Stimulated activated CD4-positive, alpha-beta T cell treated with anti-CD3 and anti-CD28 coated beads, Interleukin-15, amount 100 ng/mL, for 1 hour (primary cell): Measurements from ENCODE around the gene SPAG8.

Experiments used
- DNase-seq, 2 donors: peaks; one replicate each; pipeline ENCODE4 v3.0.0-alpha.2; 2020; ENCODE audit warnings: low read depth in 1 of 2, low spot score in 1 of 2

Gene SPAG8

DNA sequence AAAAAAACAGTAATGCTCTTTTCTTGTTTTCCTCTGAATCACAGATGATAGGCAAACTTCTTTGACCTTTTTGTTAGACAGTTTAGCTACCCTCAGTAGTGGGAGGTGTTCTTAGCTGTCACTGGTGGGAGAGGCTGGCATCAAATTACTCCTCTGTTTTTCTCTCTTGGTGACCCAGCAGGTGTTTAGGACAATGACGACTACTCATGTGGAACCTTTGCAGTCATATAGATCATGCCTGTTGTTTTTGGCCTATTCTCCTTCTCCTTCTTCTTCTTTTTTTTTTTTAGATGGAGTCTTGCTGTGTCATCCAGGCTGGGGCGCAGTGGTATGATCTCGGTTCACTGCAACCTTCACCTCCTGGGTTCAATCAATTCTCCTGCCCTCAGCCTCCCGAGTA, 36.0 kb downstream of the SPAG8 start:
- no peak for DNase-seq

DNA sequence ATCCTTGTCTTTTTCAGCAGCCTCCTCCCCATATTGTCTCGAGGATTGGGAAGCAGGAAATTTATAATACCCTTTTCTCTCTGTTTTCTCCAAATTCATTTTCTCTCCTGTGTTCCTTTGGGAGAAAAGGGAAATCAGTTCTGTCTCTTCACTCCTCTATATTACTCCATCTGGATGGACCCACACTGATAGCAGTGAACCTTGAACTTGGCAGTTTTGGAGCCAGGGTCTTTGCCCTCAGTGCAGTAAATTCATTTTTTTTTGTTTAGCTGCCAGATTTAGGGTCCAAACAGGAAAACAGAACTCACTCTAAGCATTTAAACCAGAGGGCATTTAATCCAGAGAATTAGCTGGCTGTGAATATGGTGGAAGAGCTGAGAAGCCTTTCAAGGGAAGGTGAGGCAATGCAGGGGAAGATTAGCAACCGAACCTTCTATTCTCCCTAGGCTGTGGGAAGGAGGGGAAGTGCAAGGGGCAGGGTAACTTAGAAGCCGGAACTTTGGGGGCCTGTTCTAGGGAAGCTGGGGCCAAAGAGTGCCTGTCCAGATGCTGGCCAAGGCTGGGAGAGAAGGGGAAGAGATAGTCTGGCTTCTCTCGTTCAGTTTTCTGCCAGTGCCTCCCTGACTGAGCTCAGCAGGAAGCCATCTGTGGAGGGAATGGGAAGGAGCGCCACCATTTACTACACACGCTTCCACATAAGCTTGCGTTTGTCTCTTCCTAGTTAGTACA, 37.0 kb downstream of the SPAG8 start:
- no peak for DNase-seq

DNA sequence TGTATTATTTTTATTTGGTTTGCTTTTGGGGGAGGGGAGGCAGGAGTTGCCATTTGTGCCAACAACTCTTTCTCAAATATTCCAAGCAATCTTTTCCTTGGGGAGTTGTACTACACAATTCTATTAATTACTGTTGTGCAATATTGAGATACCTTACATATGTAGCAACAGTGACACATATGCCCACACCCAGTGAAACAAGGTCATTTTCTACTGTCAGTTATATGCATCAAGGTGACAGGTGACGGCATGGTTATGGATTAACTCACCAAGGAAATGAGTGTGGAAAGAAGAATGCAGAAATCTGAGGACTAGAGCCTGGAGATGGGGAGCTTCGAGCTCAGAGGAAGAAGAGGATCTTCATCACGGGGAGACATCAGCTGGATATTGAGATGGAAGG, 40.1 kb downstream of the SPAG8 start:
- no peak for DNase-seq

DNA sequence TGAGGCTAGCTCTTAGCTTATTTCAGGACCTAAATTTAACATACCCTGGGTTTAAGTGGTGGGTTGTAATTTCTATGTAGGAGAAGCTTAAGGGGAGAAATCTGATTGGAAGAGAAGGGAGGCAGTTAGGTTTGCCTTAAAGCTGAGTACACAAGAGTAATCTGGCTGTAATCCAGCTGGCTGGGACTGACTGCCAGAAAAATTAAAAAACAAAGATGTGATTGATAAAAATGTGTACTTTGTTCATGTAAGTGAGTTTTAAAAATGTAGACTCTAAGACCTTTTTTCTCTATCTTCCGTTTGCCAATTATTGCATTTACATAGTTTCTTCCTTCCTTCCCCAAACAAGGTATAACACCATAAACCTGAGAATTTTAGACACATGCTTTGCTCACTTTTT, 40.5 kb downstream of the SPAG8 start:
- DNase-seq, result no peak

DNA sequence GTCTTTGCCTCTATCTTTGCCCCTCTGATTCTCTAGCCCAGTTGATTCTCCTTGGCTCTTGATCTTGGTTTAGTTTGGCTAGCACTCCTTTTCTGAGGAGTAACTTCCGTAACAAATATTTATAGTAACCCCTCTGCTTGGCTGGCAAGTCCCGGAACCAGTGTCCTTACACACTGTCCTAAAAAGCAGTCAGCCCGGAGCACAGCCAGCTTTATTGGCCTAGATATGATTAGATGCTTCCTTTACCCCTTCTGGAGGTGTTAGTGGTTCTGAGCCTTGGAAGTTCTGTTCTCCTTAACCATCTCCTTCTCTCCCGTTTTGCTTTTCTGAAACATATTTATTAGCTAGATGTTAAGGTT, 41.0 kb downstream of the SPAG8 start:
- no peak for DNase-seq

DNA sequence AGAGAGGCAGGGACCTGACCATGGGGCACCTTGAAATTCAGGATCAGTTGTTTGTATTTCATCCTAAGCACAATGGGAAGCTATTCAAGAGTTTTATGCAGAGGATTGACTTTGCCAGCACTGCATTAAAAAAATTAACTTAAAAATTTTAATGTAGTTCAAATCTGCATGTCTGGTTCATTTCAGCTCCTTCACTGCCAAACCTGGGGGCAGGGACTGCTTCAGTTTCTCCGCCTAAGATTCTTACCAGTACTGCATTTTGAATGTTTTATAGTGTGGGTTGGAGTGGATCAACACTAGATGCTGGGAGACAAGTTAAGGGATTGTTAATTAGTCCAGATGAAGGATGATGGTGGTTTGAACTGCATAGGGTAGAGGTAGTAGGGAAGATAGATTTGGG, 42.3 kb downstream of the SPAG8 start:
- no peak for DNase-seq

DNA sequence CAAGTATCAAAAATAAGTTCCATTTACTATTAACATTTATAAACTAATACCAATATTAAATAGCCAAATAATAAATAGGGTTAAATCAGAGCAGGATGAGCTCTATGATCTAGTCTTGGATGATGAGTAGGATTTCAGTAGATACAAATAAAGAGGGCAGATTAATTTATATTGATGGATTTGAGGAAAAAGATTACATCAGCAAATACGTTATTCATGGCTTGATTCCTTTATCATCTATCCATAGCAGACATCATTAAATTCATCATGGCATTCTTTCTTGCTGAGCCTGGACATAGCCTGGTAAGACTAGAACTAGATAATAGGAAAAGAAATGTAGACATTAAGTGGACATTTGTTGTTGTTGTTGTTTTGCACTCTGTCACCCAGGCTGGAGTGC, 44.6 kb downstream of the SPAG8 start:
- no peak for DNase-seq

DNA sequence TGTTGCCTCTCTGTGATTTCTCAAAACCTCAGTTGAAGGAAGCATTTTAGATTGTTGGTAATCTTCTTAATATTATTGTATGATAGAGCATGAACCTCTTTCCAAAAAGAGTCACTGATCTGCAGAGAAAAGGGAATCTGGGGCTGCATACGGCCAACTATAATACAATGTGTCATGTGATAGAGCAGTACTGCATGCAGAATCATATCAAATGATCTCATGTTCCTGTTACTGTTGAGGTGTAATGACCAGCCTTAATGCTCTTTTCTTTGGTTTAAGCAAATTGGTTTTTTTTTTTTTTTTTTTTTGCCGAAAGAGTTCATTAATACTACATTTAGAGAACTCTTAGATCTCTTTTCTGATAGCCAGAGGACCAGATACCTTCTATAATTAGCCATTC, 45.1 kb downstream of the SPAG8 start:
- no peak for DNase-seq

DNA sequence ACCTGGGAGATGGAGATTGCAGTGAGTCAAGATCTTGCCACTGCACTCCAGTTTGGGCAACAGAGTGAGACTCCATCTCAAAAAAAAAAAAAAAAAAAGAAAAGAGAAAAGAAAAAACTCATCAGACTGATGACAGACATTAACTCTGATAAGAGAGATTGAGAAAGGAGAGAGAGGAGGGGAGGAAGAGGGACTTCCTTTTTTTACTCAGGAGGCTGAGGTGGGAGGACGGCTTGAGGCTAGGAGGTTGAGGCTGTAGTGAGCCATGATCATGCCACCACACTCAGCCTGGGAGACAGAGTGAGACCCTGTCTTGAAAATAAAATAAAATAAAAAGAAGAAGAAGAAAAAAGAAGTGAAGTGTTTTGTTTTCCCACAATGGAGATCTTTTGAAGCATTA, 48.3 kb downstream of the SPAG8 start:
- no peak for DNase-seq

DNA sequence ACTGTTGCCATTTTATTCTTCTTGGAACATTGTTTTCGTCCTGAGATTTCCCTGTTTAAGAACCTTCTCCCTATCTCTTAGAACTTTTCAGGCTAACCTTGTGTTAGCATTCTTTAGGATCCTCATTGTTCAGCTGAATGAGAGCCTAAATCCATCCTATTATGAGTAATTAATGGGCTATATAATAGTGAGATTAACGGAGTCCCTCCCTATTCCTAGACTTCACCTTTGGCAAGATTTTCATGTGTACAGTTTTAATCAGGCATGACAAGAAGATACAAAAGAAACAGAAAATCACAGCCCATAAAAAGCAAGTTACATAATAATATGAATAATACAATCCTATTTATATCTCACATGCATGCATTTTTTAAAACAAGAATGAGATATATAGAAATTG, 48.9 kb downstream of the SPAG8 start:
- no peak for DNase-seq

DNA sequence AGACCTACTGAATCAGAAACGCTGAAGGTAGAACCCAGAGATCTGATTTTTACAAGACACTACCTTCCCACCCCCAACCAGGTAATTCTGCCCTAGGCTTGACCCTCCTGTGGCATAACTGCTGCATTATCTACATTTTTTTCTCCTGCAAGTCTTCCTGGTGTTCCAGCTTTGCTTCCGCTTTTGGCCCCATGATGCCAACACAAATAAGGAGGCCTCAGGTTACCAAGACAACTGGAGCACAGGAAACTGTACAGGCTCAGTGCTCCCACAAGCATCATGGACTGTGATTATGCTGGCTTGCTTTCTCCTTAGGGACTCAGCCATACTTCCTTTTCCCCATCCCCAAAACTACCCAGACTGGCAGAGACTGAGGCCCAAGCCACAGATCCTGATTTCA, 51.4 kb downstream of the SPAG8 start:
- no peak for DNase-seq

DNA sequence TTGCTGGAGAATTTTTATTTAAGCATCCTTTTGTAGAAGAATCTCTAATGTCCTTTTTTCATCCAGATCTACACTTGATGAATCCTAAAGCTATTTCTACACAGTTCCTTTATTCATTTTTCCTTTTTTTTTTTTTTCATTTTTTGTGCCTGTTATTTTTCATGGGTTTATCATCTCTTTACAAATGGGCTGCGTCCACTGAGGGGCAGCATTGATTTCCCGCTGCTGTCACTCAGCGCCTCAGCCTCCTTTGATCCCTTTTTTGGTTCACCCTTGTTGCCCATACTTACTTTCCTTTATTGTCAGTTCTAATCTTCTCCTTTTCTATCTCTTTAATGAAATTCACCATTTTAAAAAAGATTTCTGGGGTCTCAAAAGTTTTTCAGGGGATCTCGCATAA, 52.3 kb downstream of the SPAG8 start:
- no peak for DNase-seq
